ENCODE measurements around the gene KIAA1755.

DNA sequence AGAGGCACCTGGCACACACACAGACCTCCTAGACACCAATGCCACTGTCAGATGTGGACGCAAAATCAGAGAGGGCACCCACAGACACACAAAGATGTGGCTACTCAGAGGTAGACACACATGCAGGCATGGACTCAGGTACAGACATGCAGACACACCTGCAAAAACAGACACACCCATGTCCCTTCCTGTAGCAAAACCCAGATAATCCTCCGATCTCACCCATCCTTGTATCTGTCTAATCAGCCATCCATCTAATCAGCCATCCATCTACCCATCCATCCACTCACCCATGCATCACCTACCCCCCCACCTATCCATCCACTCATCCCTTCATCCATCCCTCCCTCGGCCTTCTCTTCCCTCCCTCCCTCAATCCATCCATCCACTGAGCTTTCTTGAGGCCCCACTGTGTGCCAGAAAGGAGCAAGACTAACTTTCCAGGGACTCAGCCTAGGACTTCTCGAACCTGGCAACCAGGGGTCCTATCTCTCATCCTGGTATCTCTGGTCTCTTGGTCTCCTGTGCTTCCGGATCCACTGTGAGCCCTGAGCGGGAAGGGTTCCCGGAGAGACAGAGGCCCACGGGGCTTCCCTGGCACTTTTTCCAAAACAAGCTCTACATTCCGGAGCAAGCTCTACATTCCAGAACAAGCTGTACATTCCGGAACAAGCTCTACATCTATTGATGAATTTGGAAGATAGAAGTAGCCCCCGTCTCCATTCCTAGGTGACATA is 94.4 kb downstream of the KIAA1755 start:
- TF ChIP-seq EZH2 (IDR thresholded peaks at IDR 0.05) (no peak), EZH2phosphoT487 (IDR thresholded peaks at IDR 0.05) (no peak)
- TF ChIP-seq, protein P1, sequence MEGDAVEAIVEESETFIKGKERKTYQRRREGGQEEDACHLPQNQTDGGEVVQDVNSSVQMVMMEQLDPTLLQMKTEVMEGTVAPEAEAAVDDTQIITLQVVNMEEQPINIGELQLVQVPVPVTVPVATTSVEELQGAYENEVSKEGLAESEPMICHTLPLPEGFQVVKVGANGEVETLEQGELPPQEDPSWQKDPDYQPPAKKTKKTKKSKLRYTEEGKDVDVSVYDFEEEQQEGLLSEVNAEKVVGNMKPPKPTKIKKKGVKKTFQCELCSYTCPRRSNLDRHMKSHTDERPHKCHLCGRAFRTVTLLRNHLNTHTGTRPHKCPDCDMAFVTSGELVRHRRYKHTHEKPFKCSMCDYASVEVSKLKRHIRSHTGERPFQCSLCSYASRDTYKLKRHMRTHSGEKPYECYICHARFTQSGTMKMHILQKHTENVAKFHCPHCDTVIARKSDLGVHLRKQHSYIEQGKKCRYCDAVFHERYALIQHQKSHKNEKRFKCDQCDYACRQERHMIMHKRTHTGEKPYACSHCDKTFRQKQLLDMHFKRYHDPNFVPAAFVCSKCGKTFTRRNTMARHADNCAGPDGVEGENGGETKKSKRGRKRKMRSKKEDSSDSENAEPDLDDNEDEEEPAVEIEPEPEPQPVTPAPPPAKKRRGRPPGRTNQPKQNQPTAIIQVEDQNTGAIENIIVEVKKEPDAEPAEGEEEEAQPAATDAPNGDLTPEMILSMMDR (IDR thresholded peaks at IDR 0.05) = no peak

All from neural progenitor cell (in vitro differentiated cells).